Measurements from ENCODE around the gene FUT9. TPM values are rescaled to one million over a fixed set of nuclear protein-coding genes. Genes with fewer than 3 reads are reported as not detected.

FUT9 gene
- not detected in 2 replicates for total RNA-seq (2013; cell fraction: nucleolus; rRNA removed)
- total RNA-seq (2014; rRNA removed) (not detected in 2 replicates), total RNA-seq (2014; rRNA removed; fragmentation: Illumina TruSeq; extraction: Trizol) (not detected in 2 replicates), total RNA-seq (2021) (not detected in 2 replicates), polyA plus RNA-seq (2011; rRNA removed) (not detected in 2 replicates), polyA plus RNA-seq (2014; fragmentation: Illumina TruSeq; extraction: Trizol) (not detected in 2 replicates), polyA plus RNA-seq (2014; fragmentation: Nextera tagmentation; extraction: Ambion mirVana) (not detected), polyA plus RNA-seq (2014; rRNA removed) (not detected in 2 replicates), polyA plus RNA-seq (2016; fragmentation: Nextera tagmentation; extraction: Ambion mirVana) (not detected), polyA minus RNA-seq (2011; rRNA and poly(A)+ RNA removed) (not detected in 2 replicates), Bru-seq, nascent RNA (percentile 2 among the genes with signal in this experiment), BruChase-seq, experiment 1, labeled RNA remaining after a 6-hour chase (not detected), BruChase-seq, experiment 2, labeled RNA remaining after a 2-hour chase (percentile 0 among the genes with signal in this experiment)
- not detected for polyA plus RNA-seq (2011; ENCODE audit: low read depth)
- not detected in 2 replicates for polyA plus RNA-seq (2011; cell fraction: cytosol; rRNA removed)
- not detected in 2 replicates for polyA plus RNA-seq (2011; cell fraction: nucleus; rRNA removed)
- polyA plus RNA-seq (2012), result not detected in 2 replicates
- polyA minus RNA-seq (2011; cell fraction: cytosol; rRNA and poly(A)+ RNA removed), result not detected in 2 replicates
- polyA minus RNA-seq (2011; cell fraction: nucleus; rRNA and poly(A)+ RNA removed), result not detected in 2 replicates
- long read RNA-seq, experiment 1, result 0 reads
- long read RNA-seq, experiment 2, partial matches to known transcripts, result 0 of 1 reads
- long read RNA-seq, experiment 2, other reads (novel, unspliced or antisense), result 1 of 1 reads

DNA sequence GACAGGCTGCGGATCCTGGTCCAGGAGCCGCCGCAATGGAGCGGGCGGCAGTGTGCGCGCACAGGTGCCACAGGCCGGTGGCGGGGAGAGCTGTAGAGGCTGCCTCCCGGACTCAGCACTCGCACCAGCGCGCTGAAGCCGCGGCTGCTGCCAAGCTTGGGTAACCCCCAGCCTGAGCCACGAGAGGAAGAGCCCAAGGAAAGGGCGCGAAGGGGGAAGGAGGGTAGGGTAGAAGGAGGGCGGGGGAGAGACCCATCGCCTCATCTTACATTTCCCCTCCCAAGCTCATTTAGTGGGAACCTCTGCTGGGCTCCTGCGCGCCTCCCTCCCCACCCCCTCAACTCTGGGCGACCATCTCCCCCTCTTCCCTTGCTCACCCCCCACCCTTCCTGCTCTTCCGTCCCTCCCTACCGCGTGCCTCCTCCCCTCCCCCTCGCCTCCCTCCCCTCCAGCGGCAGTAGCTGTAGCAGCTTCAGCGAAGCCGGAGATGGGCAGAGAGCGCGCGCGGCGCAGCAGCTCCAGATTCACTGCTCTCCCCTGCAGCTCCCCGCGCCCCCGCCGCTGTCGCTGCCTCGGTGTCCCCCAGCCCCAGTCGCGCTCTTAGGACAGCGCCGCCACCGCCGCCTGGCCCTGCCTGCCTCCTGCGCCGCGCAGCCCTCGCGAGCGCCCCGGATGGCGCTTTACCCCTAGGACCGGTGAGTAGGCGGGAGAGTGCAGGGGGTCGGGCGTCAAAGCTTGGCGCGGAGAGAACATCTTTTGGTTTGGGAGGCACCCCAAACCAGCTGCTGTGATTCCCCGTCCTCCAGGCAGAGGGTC is at the start of gene FUT9:
Gene FUT9 (plus strand): TSS at position 457 of the 816 bp plus-strand sequence. CDS start 187,182 bp downstream, outside the sequence.
- no peak within 1 kb of the TSS for H2AFZ ChIP-seq (ENCODE audit: control insufficient read depth, low read depth, low read length)
- no peaks in the 10 kb centered on the region for H4K20me1 ChIP-seq (ENCODE audit: control insufficient read depth, insufficient read depth)
- H3K36me3 ChIP-seq (ENCODE audit: control insufficient read depth in 2 of 2, insufficient read depth in 2 of 2, low read length in 1 of 2), result no peaks in the 10 kb centered on the region
- no peak within 1 kb of the TSS for H3K27ac ChIP-seq (ENCODE audit: control insufficient read depth, insufficient read depth)
- ChIA-PET POLR2A (no interaction called here), RAD21 (ENCODE audit: unreplicated experiment) (no interaction called here), SMC1A (ENCODE audit: uncharacterized antibody, unreplicated experiment) (no interaction called here), CTCF (no interaction called here)
- DNase-seq (ENCODE audit: low read depth, low spot score), result no peak
- no peak within 1 kb of the TSS for H3K4me3 ChIP-seq
- peaks cover 0 to 1% of the 10 kb centered on the region in 2 experiments; a peak in 1 of 4 replicates for H3K27me3 ChIP-seq (replicated peaks in 1 of 2; ENCODE audit: control insufficient read depth in 2 of 2, insufficient read depth in 2 of 2, low read length in 1 of 2)
- no peaks in the 10 kb centered on the region for H3K9me3 ChIP-seq (replicated peaks; ENCODE audit: control insufficient read depth, insufficient read depth, low read length)
- no peaks in the 10 kb centered on the region for H3K79me2 ChIP-seq (ENCODE audit: control insufficient read depth, insufficient read depth, low read length)
- in situ Hi-C loops (cut with MboI), result no loop called here
- WGBS (ENCODE audit: insufficient coverage, insufficient replicate concordance, low lambda C conversion rate, missing lambda C conversion rate), result 55% methylated on average over 57 of the region's 62 CpGs
- H3K4me2 ChIP-seq (ENCODE audit: control insufficient read depth, insufficient read depth), result no peak within 1 kb of the TSS
- intact Hi-C loops (cut with micrococcal nuclease; ENCODE audit: unreplicated experiment), result no loop called here
- H3K9ac ChIP-seq (ENCODE audit: control insufficient read depth, insufficient read depth, low read length), result no peak within 1 kb of the TSS
- TF ChIP-seq SUZ12 (IDR thresholded peaks at IDR 0.05; ENCODE audit: unreplicated experiment), result no peak
- TF ChIP-seq, protein P1, sequence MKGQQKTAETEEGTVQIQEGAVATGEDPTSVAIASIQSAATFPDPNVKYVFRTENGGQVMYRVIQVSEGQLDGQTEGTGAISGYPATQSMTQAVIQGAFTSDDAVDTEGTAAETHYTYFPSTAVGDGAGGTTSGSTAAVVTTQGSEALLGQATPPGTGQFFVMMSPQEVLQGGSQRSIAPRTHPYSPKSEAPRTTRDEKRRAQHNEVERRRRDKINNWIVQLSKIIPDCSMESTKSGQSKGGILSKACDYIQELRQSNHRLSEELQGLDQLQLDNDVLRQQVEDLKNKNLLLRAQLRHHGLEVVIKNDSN (IDR thresholded peaks at IDR 0.05; ENCODE audit: borderline replicate concordance, extremely low read length, insufficient read depth, low read depth, low read length), result no peak
- no peak for TF ChIP-seq SMAD1 (IDR thresholded peaks at IDR 0.05; ENCODE audit: low read depth, partially characterized antibody)
- TF ChIP-seq, protein P2, sequence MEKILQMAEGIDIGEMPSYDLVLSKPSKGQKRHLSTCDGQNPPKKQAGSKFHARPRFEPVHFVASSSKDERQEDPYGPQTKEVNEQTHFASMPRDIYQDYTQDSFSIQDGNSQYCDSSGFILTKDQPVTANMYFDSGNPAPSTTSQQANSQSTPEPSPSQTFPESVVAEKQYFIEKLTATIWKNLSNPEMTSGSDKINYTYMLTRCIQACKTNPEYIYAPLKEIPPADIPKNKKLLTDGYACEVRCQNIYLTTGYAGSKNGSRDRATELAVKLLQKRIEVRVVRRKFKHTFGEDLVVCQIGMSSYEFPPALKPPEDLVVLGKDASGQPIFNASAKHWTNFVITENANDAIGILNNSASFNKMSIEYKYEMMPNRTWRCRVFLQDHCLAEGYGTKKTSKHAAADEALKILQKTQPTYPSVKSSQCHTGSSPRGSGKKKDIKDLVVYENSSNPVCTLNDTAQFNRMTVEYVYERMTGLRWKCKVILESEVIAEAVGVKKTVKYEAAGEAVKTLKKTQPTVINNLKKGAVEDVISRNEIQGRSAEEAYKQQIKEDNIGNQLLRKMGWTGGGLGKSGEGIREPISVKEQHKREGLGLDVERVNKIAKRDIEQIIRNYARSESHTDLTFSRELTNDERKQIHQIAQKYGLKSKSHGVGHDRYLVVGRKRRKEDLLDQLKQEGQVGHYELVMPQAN (conservative IDR thresholded peaks at IDR 0.05), result no peak
- no peak for ATAC-seq
- H3K4me1 ChIP-seq (ENCODE audit: control insufficient read depth, insufficient read depth, low read length), result no peaks in the 10 kb centered on the region
- no TSS peak for BruUV-seq (replicated peaks)
- FAIRE-seq, result no peak

Measured in GM12878 (cell line).